ENCODE data around the gene P2RX7.

GRCh38 chr12:121121805-121122204 lies 10.9 kb upstream of the P2RX7 start:
- TF ChIP-seq CTCF (IDR thresholded peaks at IDR 0.05): no peak
- TF ChIP-seq POLR2AphosphoS5 (IDR thresholded peaks at IDR 0.05): no peak

Data from prostate gland (tissue), 2 donors.